GM18858 (cell line): ENCODE measurements around the gene ZSCAN30.
A peak's percentile ranks its signal among the peaks of the same experiment; 100 is the strongest.

Experiments
- ATAC-seq: cut with Tn5 transposase; IDR thresholded peaks from one replicate; pipeline ENCODE4 v1.9.1; 2021; ENCODE audit not compliant: unreplicated experiment

Gene ZSCAN30

DNA sequence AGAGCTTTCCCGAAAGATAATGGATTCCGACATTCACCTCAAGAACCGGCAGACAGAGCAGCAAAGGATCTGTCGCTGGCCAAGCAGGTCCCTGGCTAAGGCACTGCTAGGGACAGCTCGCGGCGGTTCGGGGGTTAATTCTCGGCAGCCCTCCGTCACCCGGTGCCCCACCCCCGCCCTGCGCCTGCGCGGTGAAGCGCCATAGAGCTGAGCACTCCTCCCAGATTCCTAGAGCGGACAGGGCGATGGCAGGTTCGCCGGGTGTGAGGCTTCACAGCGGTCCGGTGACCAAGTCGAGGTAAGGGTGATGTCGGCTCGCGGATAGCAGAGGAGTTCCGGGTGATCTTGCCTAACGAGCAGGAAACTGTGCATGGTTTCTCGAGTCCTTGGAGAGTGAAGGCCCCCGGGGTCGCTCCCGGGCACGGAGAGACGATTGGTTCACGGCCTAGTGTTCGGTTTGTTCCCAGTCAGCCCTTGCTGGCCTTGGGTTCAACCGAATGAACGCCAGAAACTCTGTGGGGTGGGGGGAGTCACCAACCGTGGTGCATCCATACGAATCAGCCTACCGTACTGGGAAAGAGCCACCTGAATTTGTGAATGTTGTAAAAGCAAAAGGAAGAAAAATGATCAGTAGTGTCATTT, at the start of gene ZSCAN30:
Gene ZSCAN30 (minus strand): TSS at position 136 of the 642 bp plus-strand sequence. CDS start 25,877 bp downstream, outside the sequence.
- peak; percentile 77 for ATAC-seq

DNA sequence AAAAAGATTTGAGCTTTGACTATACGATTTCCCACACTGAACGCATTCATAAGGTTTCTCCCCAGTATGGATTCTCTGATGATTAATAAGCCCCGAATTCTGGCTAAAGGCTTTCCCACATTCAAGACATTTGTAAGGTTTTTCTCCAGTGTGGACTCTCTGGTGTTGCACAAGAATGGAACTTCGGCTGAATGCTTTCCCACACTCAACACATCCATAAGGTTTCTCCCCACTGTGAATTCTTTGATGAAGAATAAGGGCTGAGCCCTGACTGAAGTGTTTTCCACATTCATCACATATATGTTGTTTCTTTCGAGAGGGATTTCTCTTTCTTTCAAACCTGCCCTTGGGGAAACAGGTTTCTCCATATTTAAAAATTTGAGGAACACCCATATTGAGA, 47.3 kb upstream of the ZSCAN30 start:
- no peak for ATAC-seq

DNA sequence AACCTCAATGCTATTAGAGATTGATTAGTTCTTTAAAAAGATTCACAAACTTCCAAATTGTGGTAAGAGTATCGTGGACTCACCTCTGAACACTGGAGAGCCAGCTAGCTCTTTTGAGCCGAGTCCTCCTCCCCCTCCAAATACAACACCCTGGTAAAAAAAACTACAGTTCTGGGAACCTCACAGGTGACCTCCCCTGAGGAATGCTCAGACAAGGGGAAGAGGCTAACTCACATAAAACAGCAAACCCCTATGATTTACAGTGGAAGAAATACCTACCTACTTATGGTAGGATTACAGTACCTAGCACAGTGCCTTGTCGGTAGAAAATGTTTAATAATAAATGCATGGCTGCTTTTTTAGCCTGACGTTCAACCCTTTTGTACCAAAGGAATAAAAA, 45.8 kb upstream of the ZSCAN30 start:
- ATAC-seq = no peak

DNA sequence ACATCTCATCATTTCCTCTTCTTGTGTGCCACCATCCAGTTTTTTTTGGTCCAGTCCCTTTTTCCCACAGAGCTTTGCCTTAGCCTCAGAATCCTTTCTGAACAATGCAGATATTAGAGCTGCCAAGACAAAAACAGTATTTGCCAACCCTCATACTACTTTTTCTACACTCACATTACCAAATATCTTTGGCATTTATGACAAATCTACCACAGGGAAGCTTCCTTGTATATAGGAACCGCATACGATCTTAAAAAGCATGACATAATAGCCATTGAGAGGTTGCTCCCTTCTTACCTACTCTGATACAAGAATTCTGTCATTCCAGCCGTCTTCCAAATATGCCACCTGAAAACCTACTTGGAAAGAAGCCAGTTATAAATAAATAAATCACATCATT, 44.8 kb upstream of the ZSCAN30 start:
- no peak for ATAC-seq

DNA sequence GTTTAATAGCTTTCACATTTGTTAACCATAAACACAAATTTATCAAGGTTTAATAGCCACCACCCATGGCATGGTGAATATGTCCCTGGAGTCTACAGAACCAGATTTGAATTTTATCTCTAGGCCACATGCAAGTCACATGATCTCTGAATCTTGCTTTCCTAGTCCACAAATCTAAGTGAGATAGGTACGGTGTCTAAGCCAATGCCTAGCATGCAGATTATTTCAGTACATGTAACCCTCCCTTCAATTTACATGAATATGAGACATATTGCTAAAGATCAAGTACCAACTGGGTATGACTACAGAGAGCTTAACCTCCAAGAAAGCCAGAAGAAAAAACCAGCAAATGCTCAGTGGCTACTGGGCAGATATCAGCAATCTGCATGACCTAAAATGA, 44.2 kb upstream of the ZSCAN30 start:
- ATAC-seq = no peak

DNA sequence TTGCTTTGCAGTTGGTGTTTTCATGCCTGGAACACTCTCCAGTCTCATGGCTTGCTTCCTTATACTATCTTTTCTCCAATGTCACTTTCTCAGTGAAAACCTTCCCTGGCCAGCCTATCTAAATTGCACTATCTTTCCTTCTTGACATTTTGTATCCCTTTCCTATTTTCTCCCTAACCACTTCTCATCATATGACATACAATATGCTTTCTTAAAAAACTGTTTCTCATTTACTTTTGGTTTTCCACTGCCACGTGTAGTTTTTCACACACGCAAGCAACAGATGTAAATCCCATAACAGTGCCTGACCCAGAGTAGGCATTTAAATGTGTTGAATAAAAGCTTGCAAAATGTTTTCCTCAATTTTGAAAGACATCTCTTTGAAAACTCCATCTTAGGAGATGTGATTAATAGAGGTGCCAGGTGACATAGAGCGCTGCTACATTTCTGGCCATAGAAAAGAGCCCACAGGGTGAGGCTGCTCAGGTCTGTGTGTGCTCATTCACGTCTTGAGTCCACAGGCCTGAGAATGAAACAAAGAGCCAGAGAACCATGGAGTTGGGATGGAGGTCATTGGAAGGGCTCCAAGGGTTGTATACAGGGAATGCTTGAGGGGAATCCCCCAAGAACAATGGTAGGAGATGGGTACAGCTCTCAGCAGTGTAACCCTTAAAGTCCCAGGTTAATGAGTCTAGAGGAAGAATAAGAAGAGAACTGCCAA, 41.5 kb upstream of the ZSCAN30 start:
- no peak for ATAC-seq

DNA sequence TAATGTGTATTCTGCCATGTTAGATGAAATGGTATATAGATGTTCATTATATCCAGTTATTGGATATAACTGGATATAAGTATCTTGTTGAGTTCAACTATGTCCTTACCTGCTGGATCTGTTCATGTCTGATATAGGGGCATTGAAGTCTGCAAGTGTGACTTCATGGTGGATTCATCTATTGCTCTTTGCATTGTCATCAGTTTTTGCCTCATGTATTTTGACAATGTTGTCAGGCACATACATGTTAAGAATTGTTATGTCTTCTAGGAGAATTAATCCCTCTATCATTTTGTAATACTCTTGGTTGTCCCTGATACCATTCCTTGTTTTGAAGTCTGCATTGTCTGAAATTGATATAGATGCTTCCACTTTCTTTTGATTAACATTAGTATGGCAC, 38.8 kb upstream of the ZSCAN30 start:
- ATAC-seq = no peak

DNA sequence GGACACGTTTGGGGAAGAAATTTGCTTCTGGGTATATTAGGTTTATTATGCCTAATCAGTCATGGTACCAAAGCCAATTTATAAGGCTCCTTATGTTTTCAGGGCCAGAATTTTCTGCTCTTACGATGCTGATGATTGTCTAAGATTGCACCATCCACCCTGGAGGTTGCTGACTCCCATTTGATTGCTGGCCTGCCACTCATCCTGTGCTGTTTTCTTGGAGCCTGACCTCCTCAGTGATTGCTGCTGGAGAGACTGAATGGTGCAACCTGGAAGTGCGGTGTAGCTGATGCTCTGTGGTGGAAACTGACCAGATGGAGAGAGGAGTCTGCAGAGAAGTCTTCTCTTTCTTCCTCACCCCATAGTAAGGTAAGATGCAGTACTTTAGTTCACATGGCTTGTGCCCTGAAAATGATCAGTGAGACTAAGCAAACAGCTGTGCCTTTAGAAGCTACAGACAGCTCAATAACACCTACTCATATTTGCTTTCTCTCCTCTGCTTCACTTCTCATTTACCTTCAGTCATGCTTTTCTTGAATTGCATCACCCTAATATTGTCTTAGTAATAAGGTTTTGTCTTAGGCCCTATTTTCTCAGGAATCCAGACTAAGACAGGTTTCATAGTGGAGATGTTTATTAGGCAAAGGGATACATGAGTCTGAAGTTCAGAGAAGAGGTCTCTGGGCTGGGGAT, 36.8 kb upstream of the ZSCAN30 start:
- ATAC-seq = no peak

DNA sequence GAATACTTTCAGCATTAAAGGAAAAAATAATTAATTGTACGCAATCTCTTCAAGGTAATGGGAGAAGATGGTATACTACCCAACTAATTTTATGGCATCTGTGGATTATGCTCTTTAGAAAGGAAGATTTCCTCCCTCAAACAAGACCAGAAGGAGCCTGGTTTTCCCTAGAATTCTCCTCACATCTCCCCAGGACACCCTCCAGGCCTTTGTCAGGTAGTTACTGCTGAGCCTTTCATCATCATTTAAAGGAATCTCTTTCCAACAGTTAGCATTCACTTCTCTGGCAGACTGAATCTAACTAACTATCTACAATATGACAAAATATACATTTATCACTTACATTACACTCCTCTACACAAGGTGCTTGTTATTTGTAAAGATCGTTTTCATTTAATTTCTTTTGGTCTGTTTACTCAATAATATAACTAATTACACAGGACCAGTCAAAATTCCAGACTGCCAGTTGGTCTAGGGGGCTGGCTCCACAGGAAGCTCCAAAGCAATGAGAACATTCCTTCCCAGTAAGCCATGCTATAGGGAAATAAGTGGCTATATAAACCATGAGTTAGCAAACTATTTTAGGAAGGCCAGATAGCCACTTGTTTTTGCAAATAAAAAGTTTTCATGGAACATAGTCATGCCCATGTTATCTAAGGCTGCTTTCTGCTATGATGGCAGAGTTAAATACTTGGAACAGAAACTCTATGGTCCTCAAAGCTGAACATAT, 35.1 kb upstream of the ZSCAN30 start:
- ATAC-seq = no peak

DNA sequence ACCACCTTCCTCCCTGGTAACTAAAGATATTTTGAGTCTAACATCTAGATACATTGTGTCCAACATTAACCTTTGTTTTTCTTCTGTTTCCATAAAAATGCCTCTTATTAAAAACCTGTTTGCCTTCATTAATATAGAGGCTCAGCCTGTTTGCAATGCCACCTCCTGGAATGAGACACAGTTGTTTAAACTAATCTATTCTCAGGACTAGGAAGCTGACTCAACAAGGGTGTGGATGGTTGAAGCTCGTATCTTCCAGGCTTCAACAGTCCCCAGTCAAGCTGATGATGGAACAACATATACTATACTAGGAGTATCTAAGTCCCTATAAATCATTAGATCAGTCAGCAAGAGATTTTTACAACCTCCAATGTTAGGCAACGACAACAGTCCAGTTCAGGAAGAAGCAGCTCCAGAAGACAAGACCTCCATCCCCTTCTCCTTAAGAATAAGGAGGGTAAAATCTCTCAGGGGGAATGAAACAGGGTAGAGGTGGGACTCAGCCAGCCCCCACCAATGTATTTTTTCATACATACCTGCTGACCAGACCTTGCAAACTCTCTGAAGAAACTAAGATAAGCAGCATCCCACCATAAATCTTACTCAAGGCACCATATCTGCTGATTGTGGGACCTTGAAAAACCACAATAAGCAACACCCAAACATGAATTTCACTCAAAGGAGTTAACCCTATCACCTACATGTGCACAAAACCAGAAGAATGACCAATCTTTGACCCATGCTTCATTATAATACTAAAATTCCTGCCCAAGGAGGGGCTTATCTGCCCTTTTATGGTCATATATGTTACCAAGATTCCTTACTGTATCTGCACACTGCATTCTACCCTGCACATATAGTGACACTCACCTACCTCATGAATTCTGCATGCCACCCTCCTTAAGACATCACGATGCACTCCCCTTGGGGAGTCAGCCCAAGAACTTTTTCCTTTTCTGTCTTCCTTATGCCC, 32.7 kb upstream of the ZSCAN30 start:
- no peak for ATAC-seq

DNA sequence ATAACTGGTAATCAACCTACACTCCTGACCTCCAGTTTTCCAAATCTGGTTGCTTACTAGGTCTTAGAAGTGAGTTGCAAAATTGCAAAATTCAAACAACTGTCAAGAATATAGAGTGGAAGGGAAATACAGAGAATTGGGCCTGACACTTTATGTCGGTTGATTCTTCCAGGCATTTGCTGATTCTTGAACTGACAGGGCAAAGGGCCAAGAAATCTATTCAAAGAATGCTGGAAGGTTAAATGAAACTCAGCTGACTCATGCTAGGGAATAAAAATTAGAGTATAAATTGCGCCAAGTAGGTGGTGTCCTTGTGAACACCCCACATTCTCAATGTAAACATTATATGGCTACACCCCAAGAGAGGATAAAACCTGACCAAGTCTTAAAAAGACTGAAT, 21.5 kb upstream of the ZSCAN30 start:
- no peak for ATAC-seq

DNA sequence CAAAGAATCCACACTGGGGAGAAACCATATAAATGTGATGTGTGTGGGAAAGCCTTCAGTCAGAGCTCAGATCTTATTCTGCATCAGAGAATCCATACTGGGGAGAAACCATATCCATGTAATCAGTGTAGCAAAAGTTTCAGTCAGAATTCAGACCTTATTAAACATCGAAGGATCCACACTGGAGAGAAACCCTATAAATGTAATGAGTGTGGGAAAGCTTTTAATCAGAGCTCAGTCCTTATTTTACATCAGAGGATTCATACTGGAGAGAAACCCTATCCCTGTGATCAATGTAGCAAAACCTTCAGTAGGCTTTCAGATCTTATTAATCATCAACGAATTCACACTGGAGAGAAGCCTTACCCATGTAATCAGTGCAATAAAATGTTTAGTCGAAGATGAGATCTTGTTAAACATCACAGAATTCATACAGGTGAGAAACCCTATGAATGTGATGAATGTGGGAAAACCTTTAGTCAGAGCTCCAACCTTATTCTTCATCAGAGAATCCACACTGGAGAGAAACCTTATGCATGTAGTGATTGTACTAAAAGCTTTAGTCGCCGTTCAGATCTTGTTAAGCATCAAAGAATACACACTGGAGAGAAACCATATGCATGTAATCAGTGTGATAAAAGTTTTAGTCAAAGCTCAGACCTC, 16.7 kb upstream of the ZSCAN30 start:
- ATAC-seq = no peak

DNA sequence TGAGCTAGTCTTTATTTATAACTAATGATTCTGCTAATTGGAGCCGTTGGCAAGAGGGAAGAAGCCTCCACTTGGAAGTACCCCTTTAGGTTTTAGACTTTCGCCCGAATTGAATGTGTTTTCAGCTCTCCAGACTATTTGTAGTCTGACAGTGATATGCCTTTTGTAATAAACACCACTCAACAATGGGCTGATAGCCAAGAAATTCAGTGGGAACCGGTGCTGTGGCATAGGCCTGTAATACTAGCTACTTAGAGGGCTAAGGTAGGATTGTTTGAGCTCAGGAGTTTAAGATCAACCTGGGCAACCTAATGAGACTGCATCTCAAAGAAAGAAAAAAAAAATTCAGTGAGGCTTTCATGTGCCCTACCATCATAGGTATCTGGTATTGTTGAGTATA, 13.6 kb upstream of the ZSCAN30 start:
- ATAC-seq = no peak

DNA sequence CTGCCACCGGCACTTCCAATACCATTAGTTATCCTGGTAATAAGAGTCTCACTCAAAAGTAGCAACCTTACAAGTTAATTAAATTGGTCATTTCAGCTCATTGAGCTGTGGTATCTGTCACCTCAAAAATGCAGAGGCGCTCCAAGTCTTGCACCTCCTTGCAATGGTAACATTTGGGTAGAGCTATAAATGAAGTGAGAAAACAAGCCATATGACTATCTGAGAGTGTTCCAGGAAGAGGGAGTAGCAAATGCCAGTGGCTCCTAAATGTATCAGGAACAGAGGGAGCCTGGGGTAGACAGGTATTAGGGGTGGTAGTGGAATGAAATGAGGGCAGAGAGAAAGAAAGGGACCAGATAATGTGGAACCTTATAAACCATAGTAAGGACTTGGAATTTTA, 6.0 kb upstream of the ZSCAN30 start:
- ATAC-seq = no peak

DNA sequence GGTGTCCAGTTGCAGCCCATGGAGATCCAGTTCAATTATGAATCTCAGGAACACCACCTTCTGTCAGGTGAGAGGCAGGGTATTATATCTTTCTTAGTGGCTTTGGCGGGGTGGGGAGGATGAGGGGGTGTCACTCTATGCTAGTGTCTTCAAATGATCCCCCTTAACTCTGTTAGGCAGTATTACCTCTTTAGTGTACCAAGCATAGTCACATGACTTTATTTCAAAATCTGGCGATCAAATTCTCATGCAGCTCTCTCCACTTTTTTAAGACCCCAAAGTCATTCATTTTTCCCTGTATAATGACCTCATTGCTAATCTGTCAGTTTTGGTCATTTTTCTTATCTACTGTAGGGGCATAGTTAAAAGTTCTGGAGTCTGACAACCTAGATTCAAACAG, 1.1 kb upstream of the ZSCAN30 start:
- no peak for ATAC-seq

DNA sequence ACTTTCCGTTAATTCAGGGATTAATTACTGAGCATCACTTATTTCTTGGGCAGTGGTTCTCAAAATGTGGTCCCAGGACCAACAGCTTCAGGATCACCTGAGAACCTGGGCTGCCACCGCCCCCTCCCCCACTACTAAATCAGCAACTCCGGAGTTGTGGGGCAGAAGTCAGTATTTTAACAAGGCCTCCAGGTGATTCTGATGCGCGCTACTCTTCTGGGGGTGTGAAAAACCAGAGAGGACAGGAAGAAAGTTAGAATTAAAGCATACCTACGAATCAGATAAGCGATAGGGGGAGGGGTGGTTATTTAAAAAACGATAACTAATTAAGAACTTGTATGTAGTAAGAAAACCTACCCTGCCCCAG, 319 bp downstream of the ZSCAN30 start:
- ATAC-seq = no peak

DNA sequence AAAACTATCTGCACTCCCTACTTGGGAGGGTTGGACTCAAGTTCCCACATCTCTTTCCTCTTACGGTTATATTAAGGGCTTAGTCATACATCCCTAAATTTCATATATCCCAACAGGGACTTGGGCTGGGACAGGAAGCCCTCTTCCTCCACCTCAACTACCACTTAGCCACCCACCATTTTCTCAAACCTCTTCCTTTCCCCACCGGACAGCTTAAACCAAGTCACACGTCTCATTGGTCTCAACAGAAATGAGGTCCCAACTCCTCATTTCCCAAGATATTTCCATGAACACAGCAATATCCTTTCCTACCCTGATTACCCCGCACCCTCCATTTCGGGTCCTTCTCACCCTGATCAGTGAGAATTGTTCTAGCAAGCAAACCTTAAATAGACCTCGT, 736 bp downstream of the ZSCAN30 start:
- no peak for ATAC-seq

DNA sequence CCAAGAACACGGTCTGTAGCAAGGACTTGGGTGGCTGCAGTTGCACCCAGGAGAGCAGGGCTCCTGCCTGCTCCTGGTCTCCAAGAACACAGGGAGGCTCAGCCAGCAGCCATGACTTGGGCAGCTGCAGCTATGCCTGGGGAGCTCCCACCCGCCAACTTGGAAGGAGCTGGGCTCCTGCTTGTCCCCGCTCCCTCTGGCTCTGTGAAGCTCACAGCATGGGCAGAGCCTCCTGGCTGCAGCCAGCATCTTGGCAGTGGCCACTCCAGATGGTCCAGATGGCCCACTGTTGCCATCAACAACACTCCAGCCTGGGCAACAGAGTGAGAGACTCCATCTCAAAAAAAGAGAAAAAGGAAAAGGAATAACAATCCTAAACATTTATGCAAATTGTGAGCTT, 5.2 kb downstream of the ZSCAN30 start:
- ATAC-seq = no peak

DNA sequence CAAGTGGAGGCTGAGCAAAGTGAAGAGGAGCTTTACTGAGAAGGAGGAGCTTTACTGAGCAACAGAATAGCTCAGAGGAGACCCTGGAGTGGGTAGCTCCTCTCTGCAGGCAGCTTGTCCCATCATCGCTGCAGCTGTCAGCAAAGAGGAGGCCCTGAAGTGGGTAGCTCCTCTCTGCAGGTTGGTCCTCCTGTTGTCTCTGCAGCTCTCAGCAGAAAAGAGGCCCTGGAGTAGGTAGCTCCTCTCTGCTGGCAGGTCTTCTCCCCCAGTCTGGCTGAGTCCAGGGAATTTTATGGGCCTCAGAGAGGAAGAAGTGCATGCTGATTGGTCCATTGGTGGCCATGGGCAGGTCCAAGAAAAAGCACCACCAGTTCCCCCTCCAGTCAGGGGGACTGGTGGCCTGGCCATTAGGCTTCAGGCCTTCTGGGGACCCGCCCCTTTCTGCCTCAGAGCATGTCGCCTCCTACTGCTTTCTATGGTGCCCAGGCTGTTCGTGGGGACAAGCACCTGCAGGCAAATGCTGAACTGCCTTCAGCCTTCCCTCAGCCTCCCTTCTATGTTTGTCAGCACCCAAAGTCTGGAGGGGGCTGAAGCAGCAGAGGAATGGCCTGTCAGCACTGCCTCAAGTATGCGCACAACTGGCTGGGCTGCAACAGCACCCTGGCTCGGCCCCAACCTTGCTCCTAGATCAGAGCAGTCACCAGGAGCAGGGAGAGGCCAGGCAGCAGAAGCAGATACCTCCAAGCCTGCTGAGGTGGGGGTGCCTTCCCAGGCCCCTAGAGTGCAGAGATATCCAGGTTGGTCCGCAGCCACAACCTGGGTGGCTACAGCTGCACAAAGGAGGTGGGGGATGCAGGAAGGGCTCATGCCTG, 5.9 kb downstream of the ZSCAN30 start:
- no peak for ATAC-seq
